ENCODE measurements around the gene SRRM5.
"Not testable (repeated sequence)": the region's sequence is repeated elsewhere in the genome, so short reads cannot be mapped to it uniquely, and the experiment has no call there.

Gene SRRM5

GRCh38 chr19:43616306-43616705 is 4.4 kb downstream of the SRRM5 start:
- no peak for DNase-seq (ENCODE audit: low read depth)

GRCh38 chr19:43616954-43617353 is 5.1 kb downstream of the SRRM5 start:
- DNase-seq (ENCODE audit: low read depth): no peak

- no peak for DNase-seq (ENCODE audit: low read depth)
Measured at GRCh38 chr19:43618921-43619261, 7.0 kb downstream of the SRRM5 start.

- DNase-seq (ENCODE audit: low read depth): peak; percentile 89
Measured at GRCh38 chr19:43619262-43620060, 7.6 kb downstream of the SRRM5 start, which contains the start of gene ZNF428. TSS of gene ZNF428 (minus strand) at chr19:43619629. CDS start at chr19:43614304, 5,325 bp downstream.

GRCh38 chr19:43620061-43621001 is 8.4 kb downstream of the SRRM5 start:
- no peak for DNase-seq (ENCODE audit: low read depth)

GRCh38 chr19:43622070-43622469 is 10.2 kb downstream of the SRRM5 start:
- DNase-seq (ENCODE audit: low read depth): no peak

GRCh38 chr19:43622956-43623355 is 11.1 kb downstream of the SRRM5 start:
- no peak for DNase-seq (ENCODE audit: low read depth)

GRCh38 chr19:43623889-43624670 is 12.2 kb downstream of the SRRM5 start:
- no peak for DNase-seq (ENCODE audit: low read depth)

GRCh38 chr19:43624933-43625332 is 13.0 kb downstream of the SRRM5 start:
- DNase-seq (ENCODE audit: low read depth): no peak

- DNase-seq (ENCODE audit: low read depth): no peak
Measured at GRCh38 chr19:43625918-43626579, 14.2 kb downstream of the SRRM5 start.

- DNase-seq (ENCODE audit: low read depth): no peak
Measured at GRCh38 chr19:43626838-43627237, 14.9 kb downstream of the SRRM5 start.

- no peak for DNase-seq (ENCODE audit: low read depth)
Measured at GRCh38 chr19:43628646-43629326, 16.9 kb downstream of the SRRM5 start.

GRCh38 chr19:43631491-43631890 is 19.6 kb downstream of the SRRM5 start:
- no peak for DNase-seq (ENCODE audit: low read depth)

- no peak for DNase-seq (ENCODE audit: low read depth)
Measured at GRCh38 chr19:43633520-43633919, 21.6 kb downstream of the SRRM5 start.

GRCh38 chr19:43634068-43634467 is 22.2 kb downstream of the SRRM5 start:
- no peak for DNase-seq (ENCODE audit: low read depth)

- DNase-seq (ENCODE audit: low read depth): no peak
Measured at GRCh38 chr19:43634506-43634871, 22.6 kb downstream of the SRRM5 start.

- DNase-seq (ENCODE audit: low read depth): no peak
Measured at GRCh38 chr19:43634872-43635560, 23.1 kb downstream of the SRRM5 start.

GRCh38 chr19:43635561-43635940 is 23.7 kb downstream of the SRRM5 start:
- DNase-seq (ENCODE audit: low read depth): not testable (repeated sequence)

GRCh38 chr19:43636121-43636683 is 24.3 kb downstream of the SRRM5 start:
- peak; percentile 20 for DNase-seq (ENCODE audit: low read depth)

All from EH (cell line).